Calu3 (cell line): ENCODE results near the gene MNX1. TPM values are rescaled to one million over a fixed set of nuclear protein-coding genes. Genes with fewer than 3 reads are reported as not detected.

ENCODE experiments used
- Bru-seq: library from RNA; stranded (reverse); fragments of 400-500 nt; gene quantifications from one replicate; lab custom pipeline; 2021; lab: Mats Ljungman, UMichigan
- BruChase-seq, 2 experiments: library from RNA; stranded (reverse); fragments of 400-500 nt; gene quantifications; one replicate each; lab custom pipeline; 2021; lab: Mats Ljungman, UMichigan
- BruUV-seq: library from RNA; stranded (reverse); fragments of 400-500 nt; replicated peaks from 2 replicates; lab custom pipeline; 2021; lab: Mats Ljungman, UMichigan
- CTCF ChIA-PET: fragments of 300-600 bp; sonication (Branson Sonifier 250); formaldehyde crosslinking; loops from one replicate; lab custom pipeline; 2022; ENCODE audit warnings: antibody characterized with exemption; lab: Charles Lee
- DNase-seq: peaks from one replicate; pipeline ENCODE4 v3.0.0; 2022
- H3K27ac Mint-ChIP-seq: one replicate; pipeline ENCODE4 v1.8.0; 2022; ENCODE audit warnings: mixed read lengths; ENCODE audit not compliant: unreplicated experiment
- H3K27me3 Mint-ChIP-seq: one replicate; pipeline ENCODE4 v1.8.0; 2022; ENCODE audit warnings: mixed read lengths; ENCODE audit not compliant: unreplicated experiment
- H3K36me3 Mint-ChIP-seq: one replicate; pipeline ENCODE4 v1.8.0; 2022; ENCODE audit warnings: mild to moderate bottlenecking, moderate library complexity, mixed read lengths; ENCODE audit not compliant: insufficient read depth, unreplicated experiment
- H3K4me1 Mint-ChIP-seq: one replicate; pipeline ENCODE4 v1.8.0; 2022; ENCODE audit warnings: mild to moderate bottlenecking, low read depth, mixed read lengths; ENCODE audit not compliant: unreplicated experiment
- H3K4me3 Mint-ChIP-seq: one replicate; pipeline ENCODE4 v1.8.0; 2022; ENCODE audit warnings: mild to moderate bottlenecking, low read depth, moderate library complexity, mixed read lengths; ENCODE audit not compliant: unreplicated experiment
- H3K9me3 Mint-ChIP-seq: one replicate; pipeline ENCODE4 v1.8.0; 2022; ENCODE audit warnings: low read depth, mixed read lengths; ENCODE audit not compliant: unreplicated experiment
- intact Hi-C: fragments of 100-400 bp; cut with micrococcal nuclease; formaldehyde crosslinking; loops from one replicate; pipeline ENCODE4 v1.10.0; 2022; ENCODE audit not compliant: unreplicated experiment
- long read RNA-seq: library from polyadenylated mRNA; stranded (forward); transcript quantifications from one replicate; pipeline ENCODE4 v2.0.0, GENCODE V29; 2022
- total RNA-seq: library from RNA; stranded (reverse); gene quantifications from 2 replicates; pipeline ENCODE4 v1.2.3, GENCODE V29; 2022
- TF ChIP-seq, protein P1 (sequence below): fragments of 200-600 bp; IDR thresholded peaks from one replicate; pipeline ENCODE4 v1.8.0; 2022; ENCODE audit warnings: antibody characterized with exemption; ENCODE audit not compliant: unreplicated experiment

The MNX1 gene
- total RNA-seq (28.4 and 30.3 TPM in 2 replicates), Bru-seq, nascent RNA (percentile 66 among the genes with signal in this experiment), BruChase-seq, experiment 1, labeled RNA remaining after a 6-hour chase (percentile 64 among the genes with signal in this experiment), BruChase-seq, experiment 2, labeled RNA remaining after a 2-hour chase (percentile 87 among the genes with signal in this experiment)
- long read RNA-seq, transcript MNX1-201 (3 exons, 2,174 nt) = major isoform, 10 of 26 reads
- long read RNA-seq, partial matches to known transcripts = 5 of 26 reads
- long read RNA-seq, other reads (novel, unspliced or antisense) = 7 of 26 reads

DNA sequence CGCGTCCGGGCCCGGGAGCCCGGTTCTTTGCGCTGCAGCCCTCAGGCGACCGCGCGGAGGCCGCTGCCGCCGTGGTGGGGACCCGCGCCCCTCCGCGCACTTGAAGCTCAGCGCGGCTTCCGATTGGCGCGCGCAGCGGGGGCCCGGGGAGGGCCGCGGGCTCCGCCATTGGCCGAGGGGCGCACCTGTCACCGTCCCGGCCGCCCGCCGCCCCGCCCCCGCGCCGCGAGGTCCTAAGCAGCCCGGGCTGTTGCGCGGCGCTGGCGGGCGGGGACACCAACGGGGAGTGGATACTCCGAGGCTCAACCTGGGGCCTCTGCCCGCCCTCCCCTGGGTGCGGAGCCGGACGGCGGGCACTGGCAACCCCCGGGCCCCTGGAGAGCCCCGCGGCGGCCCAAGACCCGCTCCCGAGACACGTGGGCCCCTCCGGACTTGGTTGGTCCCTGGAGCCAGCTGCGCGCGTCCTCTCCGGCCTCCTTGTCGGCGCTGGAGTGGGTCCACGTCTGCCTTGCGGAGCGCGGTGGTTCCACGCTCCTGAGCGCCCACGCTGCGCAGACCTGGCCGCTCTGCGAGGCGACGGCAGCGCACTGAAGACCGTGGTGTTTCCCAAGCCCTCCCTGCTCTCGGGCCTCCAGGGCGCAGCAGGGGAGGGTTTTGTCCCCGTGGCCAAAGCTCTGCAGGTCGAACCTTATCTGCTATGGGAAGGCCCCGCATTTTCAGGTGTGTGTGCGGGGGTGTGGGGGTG, at the start of gene MNX1:
MNX1 (minus strand) TSS at position 76 of the 745 bp plus-strand sequence. CDS start 313 bp downstream, outside the sequence.
- DNase-seq = peak; percentile 96
- intact Hi-C loops = no loop called here
- H3K4me3 Mint-ChIP-seq = peak within 1 kb of the TSS; percentile 99
- H3K27ac Mint-ChIP-seq = peak within 1 kb of the TSS; percentile 94
- TF ChIP-seq, protein P1, sequence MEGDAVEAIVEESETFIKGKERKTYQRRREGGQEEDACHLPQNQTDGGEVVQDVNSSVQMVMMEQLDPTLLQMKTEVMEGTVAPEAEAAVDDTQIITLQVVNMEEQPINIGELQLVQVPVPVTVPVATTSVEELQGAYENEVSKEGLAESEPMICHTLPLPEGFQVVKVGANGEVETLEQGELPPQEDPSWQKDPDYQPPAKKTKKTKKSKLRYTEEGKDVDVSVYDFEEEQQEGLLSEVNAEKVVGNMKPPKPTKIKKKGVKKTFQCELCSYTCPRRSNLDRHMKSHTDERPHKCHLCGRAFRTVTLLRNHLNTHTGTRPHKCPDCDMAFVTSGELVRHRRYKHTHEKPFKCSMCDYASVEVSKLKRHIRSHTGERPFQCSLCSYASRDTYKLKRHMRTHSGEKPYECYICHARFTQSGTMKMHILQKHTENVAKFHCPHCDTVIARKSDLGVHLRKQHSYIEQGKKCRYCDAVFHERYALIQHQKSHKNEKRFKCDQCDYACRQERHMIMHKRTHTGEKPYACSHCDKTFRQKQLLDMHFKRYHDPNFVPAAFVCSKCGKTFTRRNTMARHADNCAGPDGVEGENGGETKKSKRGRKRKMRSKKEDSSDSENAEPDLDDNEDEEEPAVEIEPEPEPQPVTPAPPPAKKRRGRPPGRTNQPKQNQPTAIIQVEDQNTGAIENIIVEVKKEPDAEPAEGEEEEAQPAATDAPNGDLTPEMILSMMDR = no peak
- no peaks in the 10 kb centered on the region for H3K9me3 Mint-ChIP-seq
- peaks cover 24% of the 10 kb centered on the region for H3K4me1 Mint-ChIP-seq
- peaks cover 52% of the 10 kb centered on the region for H3K36me3 Mint-ChIP-seq
- CTCF ChIA-PET = interaction anchor here (0.8 to 1.3 kb wide), 2 partner anchors 126 to 1705 kb away, joined by 3 to 4 read pairs; no protein-coding TSS in a partner anchor
- BruUV-seq = no TSS peak
- H3K27me3 Mint-ChIP-seq = no peaks in the 10 kb centered on the region

DNA sequence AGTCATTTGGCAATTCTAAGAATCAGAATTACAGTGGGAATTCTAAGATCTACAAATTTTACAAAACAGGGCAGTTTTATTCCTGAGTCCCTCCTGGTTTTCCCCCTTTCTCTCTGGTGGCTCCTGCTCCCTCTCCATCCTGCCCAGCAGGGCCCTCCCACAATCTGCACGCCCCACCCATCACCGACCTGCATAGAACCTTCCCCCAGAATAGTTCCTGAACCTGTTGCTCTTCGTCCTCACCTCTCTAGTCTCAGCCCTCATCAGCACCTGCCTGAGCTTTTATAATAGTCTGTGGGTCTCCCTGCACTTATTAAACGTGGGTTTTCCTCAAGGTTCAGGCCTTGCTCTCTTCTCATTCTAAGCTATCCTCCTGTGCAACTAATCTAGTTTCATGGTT, 49.1 kb upstream of the MNX1 start:
- H3K4me1 Mint-ChIP-seq = no peaks in the 10 kb centered on the region
- H3K27me3 Mint-ChIP-seq = peaks cover 60% of the 10 kb centered on the region
- intact Hi-C loops = no loop called here
- CTCF ChIA-PET = no interaction called here
- H3K4me3 Mint-ChIP-seq = no peak overlapping the region
- no TSS peak for BruUV-seq
- H3K9me3 Mint-ChIP-seq = no peaks in the 10 kb centered on the region
- no peak overlapping the region for H3K27ac Mint-ChIP-seq
- H3K36me3 Mint-ChIP-seq = no peaks in the 10 kb centered on the region
- no peak for DNase-seq
- TF ChIP-seq, protein P1 = no peak

DNA sequence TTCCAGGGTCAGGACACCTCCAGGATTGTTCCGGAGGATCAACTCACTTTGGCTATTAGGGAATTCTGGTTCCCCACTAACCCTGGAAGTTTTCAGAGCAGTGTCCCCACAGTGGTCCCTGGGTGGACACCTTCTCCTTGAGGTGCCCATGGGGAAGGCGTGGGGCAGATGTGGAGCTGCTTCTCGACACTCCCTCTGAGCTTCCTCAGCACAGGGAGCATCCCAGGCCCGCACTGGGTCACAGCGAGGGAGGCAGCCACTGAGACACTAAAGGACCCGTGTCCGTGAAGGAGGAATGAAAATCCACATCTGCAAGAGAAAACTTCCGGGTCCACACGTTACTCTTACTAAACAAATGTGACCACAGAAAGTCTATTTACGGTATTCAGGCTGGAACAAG, 48.2 kb upstream of the MNX1 start:
- Mint-ChIP-seq H3K27me3 (peaks cover 64% of the 10 kb centered on the region), H3K9me3 (no peaks in the 10 kb centered on the region), H3K4me1 (no peaks in the 10 kb centered on the region), H3K27ac (no peak overlapping the region), H3K36me3 (no peaks in the 10 kb centered on the region), H3K4me3 (no peak overlapping the region)
- CTCF ChIA-PET = no interaction called here
- intact Hi-C loops = no loop called here
- BruUV-seq = no TSS peak
- TF ChIP-seq, protein P1 = no peak
- DNase-seq = no peak

DNA sequence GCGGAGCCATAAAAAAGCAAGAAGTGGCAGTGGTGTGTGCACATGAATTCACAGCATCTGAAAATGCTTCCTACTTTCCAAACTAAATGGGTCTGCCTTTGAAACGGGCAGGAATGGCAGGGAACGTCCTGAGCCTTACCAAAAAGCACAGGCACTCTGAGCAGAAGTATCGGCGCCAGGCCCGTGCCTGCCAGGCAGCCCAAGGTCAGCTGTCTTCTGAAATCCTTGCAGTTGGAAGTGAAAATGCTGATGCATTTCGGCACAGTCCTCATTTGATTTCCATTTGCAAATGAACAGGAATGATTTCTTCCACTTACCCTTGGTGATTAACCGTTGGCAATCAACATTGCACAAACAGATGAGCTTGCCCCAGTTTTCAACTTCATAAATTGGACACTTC, 47.6 kb upstream of the MNX1 start:
- Mint-ChIP-seq H3K4me3 (no peak overlapping the region), H3K9me3 (no peaks in the 10 kb centered on the region), H3K27me3 (peaks cover 70% of the 10 kb centered on the region), H3K4me1 (no peaks in the 10 kb centered on the region), H3K36me3 (no peaks in the 10 kb centered on the region), H3K27ac (no peak overlapping the region)
- BruUV-seq = no TSS peak
- intact Hi-C loops = no loop called here
- CTCF ChIA-PET = no interaction called here
- TF ChIP-seq, protein P1 = no peak
- DNase-seq = no peak
